Measurements from ENCODE around the gene SLC26A5.

The SLC26A5 gene

DNA sequence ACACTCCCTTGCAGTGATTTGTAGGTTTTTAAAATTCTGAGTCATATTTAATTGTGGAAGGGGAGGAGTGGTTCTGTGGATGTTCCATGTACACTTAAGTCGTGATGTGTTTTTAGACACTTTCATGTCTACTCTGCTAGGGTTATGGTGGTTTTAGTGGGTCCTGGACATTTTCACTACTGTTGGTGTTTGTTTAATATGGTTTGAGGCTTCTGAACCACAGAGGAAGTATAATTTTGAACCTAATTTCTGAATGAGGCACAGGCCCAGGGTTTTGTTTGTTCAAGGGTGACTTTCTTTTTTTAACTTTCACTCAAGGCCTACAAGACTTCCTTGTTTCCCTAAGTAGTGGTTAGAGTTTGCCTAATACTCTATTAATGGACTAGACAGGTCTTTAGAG is 13.3 kb downstream of the SLC26A5 start:
- peaks cover 0 to 3% (median 0%) of the 10 kb centered on the region in 3 experiments for H3K27me3 ChIP-seq (ENCODE audit: control insufficient read depth in 3 of 3, insufficient read depth in 3 of 3, low read depth in 1 of 3, low read length in 3 of 3)
- no peak overlapping the region for H3K9ac ChIP-seq (ENCODE audit: low read depth, low read length, poor library complexity)
- no peak overlapping the region for H2BK12ac ChIP-seq (ENCODE audit: low read length)
- H3K27ac ChIP-seq (replicated peaks; ENCODE audit: low read length) = no peak overlapping the region
- H4K8ac ChIP-seq (ENCODE audit: low read depth, low read length) = no peak overlapping the region
- H3K9me3 ChIP-seq (replicated peaks in 1 of 2; ENCODE audit: control insufficient read depth in 2 of 2, insufficient read depth in 1 of 2, low read depth in 1 of 2, low read length in 2 of 2) = no peaks in the 10 kb centered on the region
- no peak overlapping the region for H3K4ac ChIP-seq (ENCODE audit: low read length)
- H4K91ac ChIP-seq (ENCODE audit: low read depth, low read length, poor library complexity) = no peak overlapping the region
- no peak overlapping the region for H2AK5ac ChIP-seq (ENCODE audit: low read depth, low read length)
- H3K23ac ChIP-seq (ENCODE audit: low read depth, low read length, poor library complexity) = no peak overlapping the region
- no peak overlapping the region for H3K14ac ChIP-seq (ENCODE audit: low read length)
- no peak overlapping the region for H3K4me3 ChIP-seq (ENCODE audit: low read length in 2 of 2)
- no CpG with 5 or more reads among the region's 1 CpG for WGBS, 2 donors (ENCODE audit: extremely low coverage in 2 of 2, insufficient read length in 2 of 2, insufficient replicate concordance in 1 of 2)
- H2BK5ac ChIP-seq (ENCODE audit: low read length) = no peak overlapping the region
- no peaks in the 10 kb centered on the region for H3K79me1 ChIP-seq (ENCODE audit: low read depth, low read length)
- no peak overlapping the region for H2BK120ac ChIP-seq (ENCODE audit: low read depth, low read length)
- H3K4me2 ChIP-seq (ENCODE audit: insufficient read depth, low read length, poor library complexity, severe bottlenecking) = no peak overlapping the region
- no peak overlapping the region for H2BK15ac ChIP-seq (ENCODE audit: low read length)
- no peak overlapping the region for H2AFZ ChIP-seq (ENCODE audit: low read length)
- no peak overlapping the region for H3K18ac ChIP-seq (ENCODE audit: low read length)
- no peaks in the 10 kb centered on the region for H3K4me1 ChIP-seq (ENCODE audit: control insufficient read depth in 2 of 2, insufficient read depth in 1 of 2, low read depth in 1 of 2, low read length in 2 of 2)
- no peaks in the 10 kb centered on the region for H3K36me3 ChIP-seq (replicated peaks in 1 of 2; ENCODE audit: control insufficient read depth in 2 of 2, insufficient read depth in 2 of 2, low read length in 2 of 2)
- DNase-seq (ENCODE audit: low spot score) = no peak

DNA sequence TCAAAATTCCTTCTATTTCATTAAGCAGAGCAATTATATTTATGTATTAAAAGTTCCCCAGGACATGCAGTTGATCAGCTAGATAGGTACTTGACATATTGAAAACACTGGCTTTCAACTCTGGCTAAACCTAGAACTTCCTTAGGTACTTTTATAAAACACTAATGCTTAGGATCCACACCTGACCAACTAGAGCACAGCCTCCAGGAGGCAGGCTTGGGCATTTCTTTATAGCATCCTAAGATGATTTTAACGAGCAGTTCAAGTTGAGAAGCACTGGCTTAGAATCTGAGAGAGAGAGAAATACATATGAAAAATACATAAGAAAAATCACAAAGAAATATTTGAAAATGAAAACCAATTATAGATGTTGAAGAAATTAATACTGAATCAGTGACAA is 20.8 kb downstream of the SLC26A5 start:
- Histone ChIP-seq H2AFZ (ENCODE audit: low read length) (no peak overlapping the region), H2BK12ac (ENCODE audit: low read length) (no peak overlapping the region), H3K4me3 (ENCODE audit: low read length in 2 of 2) (no peak overlapping the region), H2BK15ac (ENCODE audit: low read length) (no peak overlapping the region), H3K36me3 (replicated peaks in 1 of 2; ENCODE audit: control insufficient read depth in 2 of 2, insufficient read depth in 2 of 2, low read length in 2 of 2) (no peaks in the 10 kb centered on the region), H3K79me1 (ENCODE audit: low read depth, low read length) (no peaks in the 10 kb centered on the region), H3K9ac (ENCODE audit: low read depth, low read length, poor library complexity) (no peak overlapping the region), H2AK5ac (ENCODE audit: low read depth, low read length) (no peak overlapping the region), H3K4me2 (ENCODE audit: insufficient read depth, low read length, poor library complexity, severe bottlenecking) (no peak overlapping the region), H2BK120ac (ENCODE audit: low read depth, low read length) (no peak overlapping the region), H4K91ac (ENCODE audit: low read depth, low read length, poor library complexity) (no peak overlapping the region), H2BK5ac (ENCODE audit: low read length) (no peak overlapping the region), H3K18ac (ENCODE audit: low read length) (no peak overlapping the region), H4K8ac (ENCODE audit: low read depth, low read length) (no peak overlapping the region), H3K23ac (ENCODE audit: low read depth, low read length, poor library complexity) (no peak overlapping the region), H3K9me3 (replicated peaks in 1 of 2; ENCODE audit: control insufficient read depth in 2 of 2, insufficient read depth in 1 of 2, low read depth in 1 of 2, low read length in 2 of 2) (no peaks in the 10 kb centered on the region), H3K4me1 (ENCODE audit: control insufficient read depth in 2 of 2, insufficient read depth in 1 of 2, low read depth in 1 of 2, low read length in 2 of 2) (no peaks in the 10 kb centered on the region), H3K27ac (replicated peaks; ENCODE audit: low read length) (no peak overlapping the region), H3K27me3 (ENCODE audit: control insufficient read depth in 3 of 3, insufficient read depth in 3 of 3, low read depth in 1 of 3, low read length in 3 of 3) (no peaks in the 10 kb centered on the region), H3K14ac (ENCODE audit: low read length) (no peak overlapping the region), H3K4ac (ENCODE audit: low read length) (no peak overlapping the region)
- WGBS, 2 donors (ENCODE audit: extremely low coverage in 2 of 2, insufficient read length in 2 of 2, insufficient replicate concordance in 1 of 2) = no CpG with 5 or more reads among the region's 1 CpG
- no peak for DNase-seq (ENCODE audit: low spot score)

DNA sequence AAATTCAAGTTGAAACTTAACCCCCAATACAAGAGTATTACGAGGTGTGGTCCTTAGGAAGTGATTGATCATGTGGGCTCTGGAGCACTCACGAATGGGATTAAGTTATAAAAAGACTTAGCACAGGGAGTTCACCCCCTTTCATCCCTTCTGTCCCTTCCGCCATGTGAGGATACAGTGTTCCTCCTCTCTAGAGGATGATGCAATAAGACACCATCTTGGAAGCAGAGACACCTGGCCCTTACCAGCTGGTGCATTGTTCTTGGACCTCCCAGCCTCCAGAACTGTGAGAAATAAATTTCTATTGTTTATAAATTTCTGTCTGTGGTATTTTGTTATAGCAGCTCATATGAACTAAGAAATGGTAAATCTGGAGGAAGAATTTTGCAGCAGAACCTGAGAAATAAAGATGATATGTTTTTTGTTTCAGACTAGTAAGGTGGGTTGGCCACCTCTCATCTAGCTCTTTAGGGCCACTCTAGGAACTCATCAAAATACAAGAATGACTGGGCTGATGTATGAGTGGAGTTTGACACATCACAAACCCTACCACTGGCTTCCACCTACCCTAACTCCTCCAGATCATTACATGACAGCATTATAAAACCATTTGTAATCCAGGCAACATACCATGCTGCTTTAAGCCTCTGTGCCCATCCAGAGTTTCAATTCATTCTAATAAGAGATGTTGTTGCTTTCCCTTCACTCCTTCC is 22.4 kb downstream of the SLC26A5 start:
- H2BK120ac ChIP-seq (ENCODE audit: low read depth, low read length) = no peak overlapping the region
- no peaks in the 10 kb centered on the region for H3K27me3 ChIP-seq (ENCODE audit: control insufficient read depth in 3 of 3, insufficient read depth in 3 of 3, low read depth in 1 of 3, low read length in 3 of 3)
- H3K14ac ChIP-seq (ENCODE audit: low read length) = no peak overlapping the region
- no peak overlapping the region for H3K4ac ChIP-seq (ENCODE audit: low read length)
- H3K36me3 ChIP-seq (replicated peaks in 1 of 2; ENCODE audit: control insufficient read depth in 2 of 2, insufficient read depth in 2 of 2, low read length in 2 of 2) = no peaks in the 10 kb centered on the region
- no peaks in the 10 kb centered on the region for H3K9me3 ChIP-seq (replicated peaks in 1 of 2; ENCODE audit: control insufficient read depth in 2 of 2, insufficient read depth in 1 of 2, low read depth in 1 of 2, low read length in 2 of 2)
- no peak overlapping the region for H4K8ac ChIP-seq (ENCODE audit: low read depth, low read length)
- no peak overlapping the region for H2AFZ ChIP-seq (ENCODE audit: low read length)
- no peak overlapping the region for H4K91ac ChIP-seq (ENCODE audit: low read depth, low read length, poor library complexity)
- H3K18ac ChIP-seq (ENCODE audit: low read length) = no peak overlapping the region
- H3K27ac ChIP-seq (replicated peaks; ENCODE audit: low read length) = no peak overlapping the region
- WGBS, 2 donors (ENCODE audit: extremely low coverage in 2 of 2, insufficient read length in 2 of 2, insufficient replicate concordance in 1 of 2) = no CpG with 5 or more reads among the region's 3 CpGs
- no peak overlapping the region for H2BK12ac ChIP-seq (ENCODE audit: low read length)
- no peaks in the 10 kb centered on the region for H3K79me1 ChIP-seq (ENCODE audit: low read depth, low read length)
- no peak for DNase-seq (ENCODE audit: low spot score)
- H3K4me3 ChIP-seq (ENCODE audit: low read length in 2 of 2) = no peak overlapping the region
- no peak overlapping the region for H2AK5ac ChIP-seq (ENCODE audit: low read depth, low read length)
- no peak overlapping the region for H3K9ac ChIP-seq (ENCODE audit: low read depth, low read length, poor library complexity)
- H3K23ac ChIP-seq (ENCODE audit: low read depth, low read length, poor library complexity) = no peak overlapping the region
- H2BK5ac ChIP-seq (ENCODE audit: low read length) = no peak overlapping the region
- no peaks in the 10 kb centered on the region for H3K4me1 ChIP-seq (ENCODE audit: control insufficient read depth in 2 of 2, insufficient read depth in 1 of 2, low read depth in 1 of 2, low read length in 2 of 2)
- no peak overlapping the region for H3K4me2 ChIP-seq (ENCODE audit: insufficient read depth, low read length, poor library complexity, severe bottlenecking)
- no peak overlapping the region for H2BK15ac ChIP-seq (ENCODE audit: low read length)

- H3K4me3 ChIP-seq (ENCODE audit: low read length in 2 of 2) = no peak overlapping the region
- no peak overlapping the region for H4K8ac ChIP-seq (ENCODE audit: low read depth, low read length)
- no peak overlapping the region for H2AK5ac ChIP-seq (ENCODE audit: low read depth, low read length)
- H3K79me1 ChIP-seq (ENCODE audit: low read depth, low read length) = no peaks in the 10 kb centered on the region
- H3K4me2 ChIP-seq (ENCODE audit: insufficient read depth, low read length, poor library complexity, severe bottlenecking) = no peak overlapping the region
- no CpG with 5 or more reads among the region's 5 CpGs for WGBS, 2 donors (ENCODE audit: extremely low coverage in 2 of 2, insufficient read length in 2 of 2, insufficient replicate concordance in 1 of 2)
- DNase-seq (ENCODE audit: low spot score) = no peak
- H3K4ac ChIP-seq (ENCODE audit: low read length) = no peak overlapping the region
- H3K9me3 ChIP-seq (replicated peaks in 1 of 2; ENCODE audit: control insufficient read depth in 2 of 2, insufficient read depth in 1 of 2, low read depth in 1 of 2, low read length in 2 of 2) = no peaks in the 10 kb centered on the region
- no peak overlapping the region for H2BK15ac ChIP-seq (ENCODE audit: low read length)
- H2BK5ac ChIP-seq (ENCODE audit: low read length) = no peak overlapping the region
- no peak overlapping the region for H2BK12ac ChIP-seq (ENCODE audit: low read length)
- H4K91ac ChIP-seq (ENCODE audit: low read depth, low read length, poor library complexity) = no peak overlapping the region
- no peak overlapping the region for H3K18ac ChIP-seq (ENCODE audit: low read length)
- no peak overlapping the region for H3K14ac ChIP-seq (ENCODE audit: low read length)
- no peak overlapping the region for H3K23ac ChIP-seq (ENCODE audit: low read depth, low read length, poor library complexity)
- H3K27ac ChIP-seq (replicated peaks; ENCODE audit: low read length) = no peak overlapping the region
- no peak overlapping the region for H2BK120ac ChIP-seq (ENCODE audit: low read depth, low read length)
- H2AFZ ChIP-seq (ENCODE audit: low read length) = no peak overlapping the region
- H3K36me3 ChIP-seq (replicated peaks in 1 of 2; ENCODE audit: control insufficient read depth in 2 of 2, insufficient read depth in 2 of 2, low read length in 2 of 2) = no peaks in the 10 kb centered on the region
- no peak overlapping the region for H3K9ac ChIP-seq (ENCODE audit: low read depth, low read length, poor library complexity)
- no peaks in the 10 kb centered on the region for H3K27me3 ChIP-seq (ENCODE audit: control insufficient read depth in 3 of 3, insufficient read depth in 3 of 3, low read depth in 1 of 3, low read length in 3 of 3)
- no peaks in the 10 kb centered on the region for H3K4me1 ChIP-seq (ENCODE audit: control insufficient read depth in 2 of 2, insufficient read depth in 1 of 2, low read depth in 1 of 2, low read length in 2 of 2)
These were observed 25.1 kb downstream of the SLC26A5 start for GRCh38 chr7:103420857-103421384.

Measured in neuronal stem cell (in vitro differentiated cells).